AG20443 (cell line): ENCODE results near the gene TSEN54.
A peak's percentile ranks its signal among the peaks of the same experiment; 100 is the strongest.

Experiments
- DNase-seq: peaks from one replicate; pipeline ENCODE4 v3.0.0; 2012; ENCODE audit warnings: low spot score, mixed read lengths

TSEN54 gene

DNA sequence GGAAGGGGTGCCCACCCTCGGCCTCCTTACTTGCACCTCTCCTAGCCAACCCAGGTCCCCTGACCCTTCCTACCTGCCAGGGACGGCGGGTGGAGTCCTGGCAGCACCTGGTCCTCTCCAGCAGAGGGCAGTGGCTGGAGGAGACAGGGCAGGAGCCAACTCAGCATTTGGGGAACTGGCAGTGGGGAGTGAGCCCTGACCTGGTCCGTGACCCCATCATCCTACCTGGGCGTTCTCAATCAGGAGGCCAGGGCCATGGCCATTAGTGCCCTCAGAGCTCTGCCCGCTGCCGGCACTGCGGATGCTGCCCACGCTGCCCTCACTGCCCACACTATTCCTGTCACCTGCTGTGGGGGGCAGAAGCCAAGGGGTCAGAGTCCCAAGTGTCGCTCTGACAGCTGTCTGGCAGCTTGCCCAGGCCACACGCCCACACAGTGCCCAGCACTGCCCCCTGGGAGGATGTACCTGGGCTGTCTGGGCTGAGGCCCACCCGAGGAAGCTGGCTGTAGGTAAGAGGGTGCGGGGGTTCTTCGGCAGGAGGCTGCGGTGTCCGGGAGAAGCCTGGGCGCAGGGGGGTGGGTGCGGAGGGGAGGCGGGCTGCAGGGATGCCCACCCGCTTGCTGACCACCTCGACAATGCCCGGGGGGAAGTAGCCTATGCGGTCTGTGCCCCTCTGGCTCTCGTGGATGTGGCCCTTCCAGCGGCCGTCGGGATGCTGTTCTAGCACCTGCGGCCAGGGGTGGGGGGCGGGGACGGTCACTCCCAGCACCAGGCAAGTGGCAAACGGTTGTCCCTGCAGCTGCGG lies 11.8 kb upstream of the TSEN54 start:
- DNase-seq, result peak; percentile 55

- no peak for DNase-seq
Measured at GRCh38 chr17:75505152-75505409, 11.2 kb upstream of the TSEN54 start.

GRCh38 chr17:75505640-75506039 lies 10.7 kb upstream of the TSEN54 start:
- no peak for DNase-seq

DNA sequence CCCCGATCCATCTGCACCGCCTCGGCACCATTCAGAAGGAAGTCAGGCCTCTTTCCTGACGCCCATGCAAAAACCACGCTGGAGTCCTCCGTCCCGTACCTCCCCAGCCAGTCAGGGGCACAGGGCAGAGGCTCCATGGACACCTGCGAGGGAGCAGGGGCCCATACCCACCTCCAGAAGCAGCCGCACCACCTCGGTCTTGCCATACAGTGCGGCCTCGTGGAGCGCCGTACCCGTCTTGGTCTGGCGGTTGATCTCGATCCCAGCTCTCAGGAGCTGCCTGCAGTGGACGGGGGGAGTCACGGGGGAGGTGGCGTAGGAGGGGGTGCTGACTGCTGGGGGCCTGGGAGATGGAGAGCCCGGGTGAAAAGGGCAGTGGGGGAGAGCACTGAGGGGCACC lies 10.2 kb upstream of the TSEN54 start:
- DNase-seq, result no peak

- DNase-seq, result no peak
Measured at GRCh38 chr17:75506888-75507287, 9.4 kb upstream of the TSEN54 start.

DNA sequence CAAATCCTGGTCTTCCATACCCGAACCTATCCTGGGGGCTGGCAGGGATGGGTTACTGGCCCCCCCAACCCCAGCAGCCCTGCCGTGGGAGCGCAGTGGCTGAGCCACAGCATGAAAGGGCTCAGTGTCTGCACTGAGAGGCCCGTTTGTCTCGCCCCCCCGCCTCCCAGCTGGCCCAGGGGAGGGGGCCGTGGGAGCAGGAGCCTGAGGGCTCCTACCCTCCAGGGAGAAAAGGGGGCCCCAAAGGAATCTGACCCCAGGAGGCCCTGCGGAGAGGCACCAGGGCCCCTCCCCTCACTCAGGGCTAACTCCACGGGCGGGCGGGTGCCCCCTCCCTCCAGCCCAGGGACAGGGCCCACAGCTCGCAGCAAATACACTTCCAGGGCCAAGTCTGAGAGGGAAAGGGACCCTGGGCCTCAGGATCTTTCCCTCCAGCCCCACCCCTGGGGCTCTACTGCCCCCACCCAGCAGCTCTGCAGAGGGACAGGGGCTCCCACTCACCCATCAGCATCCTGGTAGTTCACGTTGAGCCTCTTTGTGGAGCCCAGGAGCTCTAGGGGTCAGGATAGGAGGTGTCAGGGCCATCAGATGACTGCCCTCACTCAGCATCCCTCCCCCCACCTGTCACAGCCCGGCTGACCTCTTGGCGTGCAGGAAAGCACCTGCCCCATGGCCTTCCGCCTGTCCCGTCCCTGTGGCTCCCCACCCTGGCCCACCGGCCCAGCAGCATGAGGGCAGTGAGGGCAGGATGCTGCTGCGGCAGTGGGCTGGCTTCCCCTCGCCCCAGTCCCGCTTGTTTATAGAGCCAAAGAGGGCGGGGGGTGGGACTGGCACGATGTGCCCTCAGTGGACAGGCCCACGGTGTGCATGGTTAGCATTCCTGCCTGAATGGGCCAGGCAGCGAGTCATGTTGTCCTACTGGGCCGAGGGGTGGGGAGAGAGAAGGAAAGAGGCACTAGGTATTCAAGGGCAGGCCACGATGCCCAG lies 8.3 kb upstream of the TSEN54 start:
- DNase-seq, result no peak

DNA sequence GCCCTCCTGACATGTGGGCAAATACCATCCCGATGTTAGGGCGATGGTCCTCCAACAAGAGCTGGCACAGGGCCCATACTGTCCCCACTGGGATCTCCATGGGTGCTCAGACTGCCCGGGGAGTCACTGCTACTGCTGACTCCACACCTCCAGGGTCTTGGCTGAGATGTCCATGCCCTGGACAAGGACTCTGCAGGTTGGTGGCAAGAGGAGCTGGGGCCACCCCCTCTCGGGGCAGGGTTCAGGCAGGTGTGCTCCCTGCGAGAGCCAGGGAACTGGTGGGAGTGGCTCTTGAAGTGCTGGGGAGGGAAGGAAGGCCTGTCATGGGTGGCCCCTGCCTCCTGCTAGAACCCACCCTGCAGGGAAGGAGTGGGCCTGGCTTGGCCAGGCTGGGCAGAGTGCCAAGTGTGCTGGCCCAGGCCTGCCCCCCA lies 7.4 kb upstream of the TSEN54 start:
- no peak for DNase-seq

DNA sequence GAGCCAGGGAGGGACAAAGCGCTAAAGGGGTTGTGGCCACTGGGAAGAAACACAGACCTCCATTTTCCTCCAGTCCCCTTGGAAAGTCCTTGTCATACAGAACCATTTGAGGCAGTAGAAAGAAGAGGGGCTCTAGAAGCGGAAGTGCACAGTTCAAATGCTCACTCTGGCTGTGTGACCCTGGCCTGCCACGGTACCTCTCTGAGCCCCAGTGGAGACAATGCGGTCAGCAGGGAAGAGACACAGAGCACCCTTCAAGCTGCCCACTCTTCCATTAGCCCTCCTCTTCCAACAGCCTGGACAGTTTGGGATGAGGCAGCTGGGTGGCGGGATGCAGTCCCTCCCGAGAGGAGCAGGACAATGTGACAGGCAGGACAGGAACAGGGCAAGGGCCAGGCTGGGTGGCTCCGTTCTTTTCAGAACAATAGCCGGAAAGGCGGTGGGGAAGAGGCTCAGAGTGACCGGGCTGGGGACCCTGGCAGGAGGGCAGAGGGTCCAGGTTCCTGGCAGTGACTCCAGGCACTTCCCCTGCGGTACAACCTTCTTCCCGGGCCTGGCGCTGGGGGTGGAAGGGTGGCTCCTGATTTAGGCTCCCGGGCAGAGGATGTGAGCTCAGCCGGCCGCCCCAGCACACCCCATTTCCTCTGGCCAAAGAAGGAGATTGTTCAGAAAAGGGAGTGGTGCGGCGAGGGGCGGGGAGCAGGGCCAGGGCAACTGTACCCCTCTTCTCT lies 6.6 kb upstream of the TSEN54 start:
- no peak for DNase-seq

GRCh38 chr17:75511270-75511609 lies 5.1 kb upstream of the TSEN54 start:
- DNase-seq, result no peak

GRCh38 chr17:75511610-75512575 lies 4.4 kb upstream of the TSEN54 start:
- DNase-seq, result no peak

DNA sequence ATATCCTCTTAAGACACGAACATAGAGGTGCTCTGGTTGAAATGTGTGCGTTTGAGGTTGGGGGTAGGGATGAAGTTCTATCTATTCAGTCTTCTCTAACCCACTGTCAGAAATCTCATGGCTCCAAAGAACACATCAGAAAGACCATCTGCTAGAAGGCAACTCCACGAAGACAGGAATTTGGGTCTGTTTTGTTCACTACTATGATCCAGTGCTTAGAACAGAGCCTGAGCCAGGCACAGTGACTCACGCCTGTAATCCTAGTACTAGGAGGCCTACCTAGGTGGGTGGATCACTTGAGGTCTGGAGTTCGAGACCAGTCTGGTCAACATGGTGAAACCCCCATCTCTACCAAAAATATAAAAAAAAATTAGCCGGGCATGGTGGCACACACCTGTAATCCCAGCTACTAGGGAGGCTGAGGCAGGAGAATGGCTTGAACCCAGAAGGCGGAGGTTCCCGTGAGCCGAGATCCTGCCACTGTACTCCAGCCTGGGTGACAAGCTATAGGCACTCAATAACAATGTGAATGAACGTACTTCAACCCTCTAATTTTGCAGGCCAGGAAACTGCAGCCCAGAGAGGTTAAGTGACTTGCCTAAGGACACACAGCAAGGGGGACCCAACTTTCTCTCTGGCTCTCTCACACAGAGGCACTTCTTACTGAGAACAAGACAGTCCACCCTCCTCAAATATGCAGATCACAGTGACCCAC lies 3.2 kb upstream of the TSEN54 start:
- no peak for DNase-seq

- no peak for DNase-seq
Measured at GRCh38 chr17:75513641-75514000, 2.7 kb upstream of the TSEN54 start.

DNA sequence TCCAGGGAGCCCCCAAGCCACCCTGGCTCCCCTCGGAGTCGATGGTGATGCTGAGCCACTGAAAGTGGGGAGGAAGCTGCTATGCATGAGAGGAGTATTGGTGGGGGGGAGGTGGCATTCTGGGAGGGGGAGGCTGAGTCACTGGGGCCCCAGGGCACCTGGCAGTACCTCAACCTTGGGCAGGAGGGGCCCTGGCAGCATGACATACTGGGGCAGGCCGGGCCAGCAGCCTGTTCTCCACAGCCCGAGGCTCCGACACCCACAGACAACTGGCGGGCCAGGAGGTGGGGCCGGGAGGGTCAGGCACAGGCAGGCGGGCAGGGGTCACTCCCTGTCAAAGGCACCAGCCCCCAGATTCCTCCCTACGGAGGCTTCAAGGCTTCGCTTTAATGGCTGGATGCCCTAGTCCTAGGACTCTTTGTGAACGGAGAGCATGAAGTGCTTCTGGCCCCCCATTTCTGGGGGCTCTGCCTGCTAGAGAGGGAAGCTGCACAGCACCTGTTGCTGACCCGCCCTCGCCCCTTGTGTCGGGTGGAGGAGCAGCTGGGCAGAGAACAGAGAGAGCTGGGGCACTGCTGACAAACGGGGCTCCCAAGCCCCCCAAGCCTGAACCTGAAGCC lies 1.9 kb upstream of the TSEN54 start:
- DNase-seq, result no peak

DNA sequence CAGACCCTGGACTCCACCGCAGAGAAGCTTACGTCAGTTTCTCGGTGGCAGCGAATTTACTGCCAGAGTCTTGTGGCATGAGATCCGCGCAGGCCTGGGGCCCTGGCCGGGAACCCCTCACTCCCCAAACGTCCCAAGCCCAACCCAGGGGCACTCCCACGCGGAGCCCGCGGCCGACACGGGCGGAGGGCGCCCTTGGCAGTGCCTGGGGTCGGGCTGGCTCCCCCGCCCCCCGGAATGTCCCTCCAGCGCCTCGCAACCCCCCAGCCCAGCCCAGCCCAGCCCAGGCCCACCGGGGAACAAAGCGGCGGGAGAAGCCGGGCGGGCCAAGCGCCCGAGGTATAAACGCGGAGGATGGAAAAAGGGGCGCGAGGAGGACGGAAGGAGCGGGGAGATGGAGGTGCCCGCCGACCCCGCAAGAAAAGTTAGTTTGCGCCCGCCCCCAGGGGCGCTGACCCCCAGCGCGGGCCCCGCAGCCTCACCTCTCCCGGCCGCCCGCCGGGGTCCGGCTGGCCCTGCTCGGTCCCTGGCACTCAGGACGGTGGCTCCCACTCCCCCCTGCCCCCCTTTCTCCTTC lies 1.3 kb upstream of the TSEN54 start:
- no peak for DNase-seq

- DNase-seq, result peak; percentile 99
Measured at GRCh38 chr17:75515496-75516254, 653 bp upstream of the TSEN54 start, which contains the start of gene CASKIN2. TSS of gene CASKIN2 (minus strand) at chr17:75515537. CDS start at chr17:75513804, 1,733 bp downstream.

- no peak for DNase-seq
Measured at GRCh38 chr17:75516619-75517296, 430 bp downstream of the TSEN54 start.

- DNase-seq, result no peak
Measured at GRCh38 chr17:75517297-75517865, 1.1 kb downstream of the TSEN54 start.

DNA sequence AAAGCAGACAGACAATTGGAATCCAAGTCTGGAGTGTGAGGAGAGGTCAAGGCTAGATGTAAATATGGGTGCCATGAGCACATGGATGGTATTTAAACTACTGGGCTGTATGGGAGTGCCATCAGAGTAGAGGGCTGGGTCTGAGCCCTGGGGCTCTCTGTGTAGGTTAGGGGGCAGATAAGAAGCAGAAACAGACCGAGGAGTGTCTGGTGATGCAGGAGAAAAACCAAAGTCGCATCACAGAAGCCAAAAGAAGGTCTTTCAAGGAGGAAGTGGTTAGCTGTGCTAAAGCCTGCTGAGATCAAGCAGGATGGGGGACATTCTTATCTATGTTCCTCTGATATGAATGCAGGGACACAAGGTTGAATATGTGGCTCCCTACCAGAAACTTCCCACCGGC lies 1.9 kb downstream of the TSEN54 start:
- no peak for DNase-seq
